ENCODE measurements around the gene ADO.

DNA sequence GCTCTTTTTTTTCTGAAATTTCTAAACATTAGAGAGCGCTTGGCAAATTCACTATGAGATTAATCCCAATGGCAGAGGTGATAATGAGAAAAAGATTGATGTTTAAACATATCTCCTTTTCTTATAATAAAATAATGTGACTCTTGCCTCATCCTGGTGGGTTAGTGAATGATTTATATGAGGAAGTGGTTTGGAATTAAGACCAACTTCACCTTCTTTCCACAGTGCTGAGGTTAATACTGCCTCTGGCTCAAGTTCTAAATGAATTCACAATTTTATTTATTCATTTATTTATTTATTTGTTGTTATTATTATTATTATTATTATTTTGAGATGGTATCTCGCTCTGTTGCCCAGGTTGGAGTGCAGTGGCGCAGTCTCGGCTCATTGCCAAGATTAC, 40.5 kb upstream of the ADO start:
- TF ChIP-seq POLR2A (IDR thresholded peaks at IDR 0.05), result no peak
- TF ChIP-seq, protein P1, sequence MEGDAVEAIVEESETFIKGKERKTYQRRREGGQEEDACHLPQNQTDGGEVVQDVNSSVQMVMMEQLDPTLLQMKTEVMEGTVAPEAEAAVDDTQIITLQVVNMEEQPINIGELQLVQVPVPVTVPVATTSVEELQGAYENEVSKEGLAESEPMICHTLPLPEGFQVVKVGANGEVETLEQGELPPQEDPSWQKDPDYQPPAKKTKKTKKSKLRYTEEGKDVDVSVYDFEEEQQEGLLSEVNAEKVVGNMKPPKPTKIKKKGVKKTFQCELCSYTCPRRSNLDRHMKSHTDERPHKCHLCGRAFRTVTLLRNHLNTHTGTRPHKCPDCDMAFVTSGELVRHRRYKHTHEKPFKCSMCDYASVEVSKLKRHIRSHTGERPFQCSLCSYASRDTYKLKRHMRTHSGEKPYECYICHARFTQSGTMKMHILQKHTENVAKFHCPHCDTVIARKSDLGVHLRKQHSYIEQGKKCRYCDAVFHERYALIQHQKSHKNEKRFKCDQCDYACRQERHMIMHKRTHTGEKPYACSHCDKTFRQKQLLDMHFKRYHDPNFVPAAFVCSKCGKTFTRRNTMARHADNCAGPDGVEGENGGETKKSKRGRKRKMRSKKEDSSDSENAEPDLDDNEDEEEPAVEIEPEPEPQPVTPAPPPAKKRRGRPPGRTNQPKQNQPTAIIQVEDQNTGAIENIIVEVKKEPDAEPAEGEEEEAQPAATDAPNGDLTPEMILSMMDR (IDR thresholded peaks at IDR 0.05), result no peak
